Cardiac fibroblast (primary cell): ENCODE measurements around the gene RELA.
"Not testable (repeated sequence)": the region's sequence is repeated elsewhere in the genome, so short reads cannot be mapped to it uniquely, and the experiment has no call there.

Source experiments
- DNase-seq, 2 donors: peaks; one replicate each; pipeline versions ENCODE4 v3.0.0 to v3.0.0-alpha.2; 2010; ENCODE audit warnings: low read depth in 2 of 2
- H3K4me3 ChIP-seq, 2 donors: replicated peaks in 1 of 2; 1 replicate in 1 of 2; 2 replicates in 1 of 2; pipeline ENCODE4 v1.5.1; 2011; ENCODE audit warnings: low read depth in 2 of 2, low read length in 2 of 2, mild to moderate bottlenecking in 2 of 2, moderate library complexity in 1 of 2
- TF ChIP-seq, protein P1 (sequence below): IDR thresholded peaks from one replicate; pipeline ENCODE4 v1.5.1; 2011; ENCODE audit warnings: low read depth, mild to moderate bottlenecking, low read length, inconsistent platforms

Gene RELA

DNA sequence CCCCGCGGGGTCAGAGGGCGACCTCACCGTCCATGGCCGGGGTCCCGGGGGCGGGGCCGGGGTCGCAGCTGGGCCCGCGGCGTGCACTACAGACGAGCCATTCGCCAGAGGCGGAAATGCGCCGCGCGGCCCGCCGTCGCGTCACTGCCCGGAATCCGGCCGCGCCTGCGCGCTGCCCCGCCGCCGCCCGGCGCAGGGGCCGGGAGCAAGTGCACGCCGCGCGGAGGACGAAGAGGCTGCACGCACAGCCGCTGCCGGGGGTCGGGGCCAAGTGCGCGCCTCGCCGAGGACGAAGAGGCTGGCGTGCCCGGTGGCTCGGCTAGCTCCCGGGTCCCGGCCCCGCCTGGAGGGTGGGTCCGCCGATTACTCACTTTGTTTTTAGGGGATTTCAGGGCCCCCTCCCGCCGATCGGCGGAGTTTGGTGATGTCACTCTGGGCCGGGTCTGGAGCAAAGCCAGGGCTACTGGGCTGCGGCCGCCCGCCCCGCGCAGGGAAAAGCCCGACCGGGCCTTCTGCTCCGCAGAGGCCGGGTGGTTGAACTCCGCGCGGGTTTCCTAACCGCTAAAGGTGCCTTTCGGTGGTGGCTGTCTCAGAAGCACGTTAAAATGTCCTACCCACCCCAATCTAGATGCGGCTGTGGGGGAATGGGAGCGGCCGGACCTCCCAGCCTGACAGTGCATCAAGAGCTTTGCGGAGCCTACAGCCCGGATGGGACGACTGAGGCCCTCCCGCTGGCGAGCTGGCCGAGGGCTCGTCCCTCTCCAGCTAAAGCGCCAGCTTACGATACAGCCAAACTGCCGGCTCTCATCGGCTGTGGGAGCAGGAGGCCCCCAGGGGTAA is at the start of gene RELA:
Gene RELA (minus strand): TSS at position 118 of the 840 bp plus-strand sequence. CDS start 84 bp downstream, at position 34.
- peak; percentile 95 to 97 for DNase-seq
- peak within 1 kb of the TSS; percentile 91 to 94 for H3K4me3 ChIP-seq
- TF ChIP-seq, protein P1, sequence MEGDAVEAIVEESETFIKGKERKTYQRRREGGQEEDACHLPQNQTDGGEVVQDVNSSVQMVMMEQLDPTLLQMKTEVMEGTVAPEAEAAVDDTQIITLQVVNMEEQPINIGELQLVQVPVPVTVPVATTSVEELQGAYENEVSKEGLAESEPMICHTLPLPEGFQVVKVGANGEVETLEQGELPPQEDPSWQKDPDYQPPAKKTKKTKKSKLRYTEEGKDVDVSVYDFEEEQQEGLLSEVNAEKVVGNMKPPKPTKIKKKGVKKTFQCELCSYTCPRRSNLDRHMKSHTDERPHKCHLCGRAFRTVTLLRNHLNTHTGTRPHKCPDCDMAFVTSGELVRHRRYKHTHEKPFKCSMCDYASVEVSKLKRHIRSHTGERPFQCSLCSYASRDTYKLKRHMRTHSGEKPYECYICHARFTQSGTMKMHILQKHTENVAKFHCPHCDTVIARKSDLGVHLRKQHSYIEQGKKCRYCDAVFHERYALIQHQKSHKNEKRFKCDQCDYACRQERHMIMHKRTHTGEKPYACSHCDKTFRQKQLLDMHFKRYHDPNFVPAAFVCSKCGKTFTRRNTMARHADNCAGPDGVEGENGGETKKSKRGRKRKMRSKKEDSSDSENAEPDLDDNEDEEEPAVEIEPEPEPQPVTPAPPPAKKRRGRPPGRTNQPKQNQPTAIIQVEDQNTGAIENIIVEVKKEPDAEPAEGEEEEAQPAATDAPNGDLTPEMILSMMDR = no peak

GRCh38 chr11:65711785-65712632 is 49.3 kb upstream of the RELA start, which contains the start of gene KAT5:
Gene KAT5 (plus strand): TSS chr11:65712252. CDS start chr11:65712268, 16 bp downstream.
- DNase-seq = peak; percentile 99
- TF ChIP-seq, protein P1 = peak; percentile 99
- H3K4me3 ChIP-seq = peak within 1 kb of the TSS; percentile 77 to 78

- DNase-seq = peak in 1 of 2 donors; percentile 40
- no peak overlapping the region for H3K4me3 ChIP-seq
Observed at GRCh38 chr11:65710421-65710820, 47.7 kb upstream of the RELA start.

DNA sequence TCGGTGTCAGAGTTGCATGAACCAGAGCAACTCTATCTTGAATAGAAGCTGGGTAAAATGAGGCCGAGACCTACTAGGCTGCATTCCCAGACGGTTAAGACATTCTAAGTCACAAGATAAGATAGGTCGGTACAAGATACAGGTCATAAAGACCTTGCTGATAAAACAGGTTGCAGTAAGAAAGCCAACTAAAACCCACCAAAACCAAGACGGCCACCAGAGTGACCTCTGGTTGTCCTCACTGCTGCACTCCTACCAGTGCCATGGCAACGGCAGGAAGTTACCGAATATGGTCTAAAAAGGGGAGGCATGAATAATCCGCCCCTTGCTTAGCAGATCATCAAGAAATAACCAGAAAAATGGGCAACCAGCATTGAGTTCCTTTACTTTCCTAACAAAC is 46.9 kb upstream of the RELA start:
- H3K4me3 ChIP-seq = no peak overlapping the region
- peak; percentile 33 to 44 for DNase-seq
- TF ChIP-seq, protein P1 = no peak

More at GRCh38 chr11:65710421-65710820, 47.7 kb upstream of the RELA start:
- TF ChIP-seq, protein P1 = no peak

DNA sequence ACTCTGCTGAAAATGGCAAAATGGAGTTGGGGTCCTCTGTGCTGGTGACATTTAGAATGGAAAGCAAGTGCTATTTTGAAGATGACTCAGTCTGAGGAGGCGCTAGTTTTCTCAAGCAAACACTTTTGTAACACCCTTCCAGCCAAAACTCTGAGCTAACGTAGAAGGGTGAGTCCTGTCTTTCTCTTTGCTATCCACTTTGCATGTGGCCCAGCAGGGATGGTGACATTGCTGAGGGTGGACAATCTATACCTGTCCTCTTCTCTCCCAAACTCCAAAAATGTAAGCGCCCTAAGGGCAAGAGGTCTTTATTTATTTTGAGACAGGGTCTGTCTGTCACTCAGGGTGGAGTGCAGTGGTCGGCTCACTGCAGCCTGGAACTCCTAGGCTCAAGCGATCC is 45.7 kb upstream of the RELA start:
- TF ChIP-seq, protein P1 = no peak
- no peak overlapping the region for H3K4me3 ChIP-seq
- no peak for DNase-seq

DNA sequence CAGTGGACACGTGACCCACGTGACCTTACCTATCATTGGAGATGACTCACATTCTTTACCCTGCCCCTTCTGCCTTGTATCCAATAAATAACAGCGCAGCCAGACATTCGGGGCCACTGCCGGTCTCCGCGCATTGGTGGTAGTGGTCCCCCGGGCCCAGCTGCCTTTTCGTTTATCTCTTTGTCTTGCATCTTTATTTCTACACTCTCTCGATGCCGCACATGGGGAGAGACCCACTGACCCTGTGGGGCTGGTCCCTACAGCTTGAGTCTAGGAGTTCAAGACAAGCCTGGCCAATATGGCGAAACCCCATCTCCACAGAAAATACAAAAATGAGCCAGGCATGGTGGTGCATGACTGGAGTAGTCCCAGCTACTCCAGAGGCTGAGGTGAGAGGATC is 44.3 kb upstream of the RELA start:
- not testable (repeated sequence) for H3K4me3 ChIP-seq, DNase-seq

DNA sequence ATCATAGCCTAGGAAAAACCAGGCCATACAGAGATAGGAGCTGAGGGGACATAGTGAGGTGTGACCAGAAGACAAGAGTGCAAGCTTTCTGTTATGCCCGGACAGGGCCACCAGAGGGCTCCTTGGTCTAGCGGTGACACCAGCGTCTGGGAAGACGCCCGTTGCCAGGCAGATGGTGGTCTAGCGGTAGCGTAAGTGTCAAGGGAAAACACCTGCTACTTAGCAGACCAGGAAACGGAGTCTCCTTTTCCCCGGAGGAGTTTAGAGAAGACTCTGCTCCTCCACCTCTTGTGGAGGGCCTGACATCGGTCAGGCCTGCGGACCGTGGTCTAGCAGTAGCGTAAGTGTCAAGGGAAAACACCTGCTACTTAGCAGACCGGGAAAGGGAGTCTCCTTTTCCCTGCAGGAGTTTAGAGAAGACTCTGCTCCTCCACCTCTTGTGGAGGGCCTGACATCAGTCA is 43.6 kb upstream of the RELA start:
- TF ChIP-seq, protein P1 = peak; percentile 37
- not testable (repeated sequence) for H3K4me3 ChIP-seq
- peak; percentile 50 to 56 for DNase-seq
